KOPT-K1 (cell line): ENCODE data around the gene ATP6V1A.

Experiments
- H3K27ac ChIP-seq: fragments of 200-600 bp; sonication (generic); 2 replicates; pipeline ENCODE4 v1.5.1; 2016; ENCODE audit warnings: antibody characterized with exemption, mild to moderate bottlenecking, low read depth, low read length; ENCODE audit not compliant: poor library complexity, severe bottlenecking
- H3K36me3 ChIP-seq: fragments of 200-600 bp; sonication (generic); 2 replicates; pipeline ENCODE4 v1.5.1; 2017; ENCODE audit warnings: antibody characterized with exemption, mild to moderate bottlenecking, low read length, moderate library complexity; ENCODE audit not compliant: insufficient read depth
- H3K9me3 ChIP-seq: fragments of 200-600 bp; sonication (generic); 2 replicates; pipeline ENCODE4 v1.5.1; 2017; ENCODE audit warnings: antibody characterized with exemption, low read length, mild to moderate bottlenecking; ENCODE audit not compliant: insufficient read depth, poor library complexity, severe bottlenecking

The ATP6V1A gene

DNA sequence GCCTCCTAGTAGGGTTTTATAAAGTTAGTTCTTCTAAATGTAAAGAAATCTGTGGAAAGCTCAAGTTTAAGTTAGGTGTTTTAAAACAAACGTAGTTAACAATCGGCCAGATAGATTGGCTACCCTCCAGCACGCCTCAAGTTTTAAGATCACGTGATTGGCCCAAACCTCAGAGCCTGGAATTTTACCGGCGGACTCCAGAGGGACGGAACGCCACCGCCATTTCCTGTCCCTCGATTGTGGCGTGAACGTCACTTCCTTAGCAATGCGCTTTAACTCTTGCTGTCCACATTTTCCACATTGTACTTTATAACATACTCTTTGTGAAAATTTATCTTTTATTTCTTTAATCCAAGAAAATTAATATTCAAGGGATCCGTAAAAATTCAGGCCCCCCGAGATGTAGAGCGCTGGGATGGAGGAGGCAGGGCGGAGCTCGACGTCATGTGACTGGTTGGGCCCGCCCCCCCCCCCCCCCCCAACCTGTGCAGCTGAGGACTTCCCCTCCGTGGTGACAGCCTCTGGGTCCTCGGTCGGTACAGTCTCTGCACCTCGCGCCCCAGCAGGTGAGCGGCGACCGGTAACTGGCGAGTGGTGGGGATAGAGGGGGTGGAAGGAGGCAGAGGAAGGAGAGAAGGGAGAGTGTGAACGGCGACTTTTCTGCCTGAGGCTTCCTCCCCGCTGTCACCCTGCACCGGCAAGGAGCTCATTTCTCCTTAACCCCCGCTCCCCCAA lies at the start of gene ATP6V1A:
TSS of gene ATP6V1A (plus strand) at position 488 of the 735 bp plus-strand sequence. CDS start 31,719 bp downstream, outside the sequence.
- peak within 1 kb of the TSS; percentile 96 for H3K27ac ChIP-seq
- H3K9me3 ChIP-seq, result no peaks in the 10 kb centered on the region
- peaks cover 25% of the 10 kb centered on the region for H3K36me3 ChIP-seq

DNA sequence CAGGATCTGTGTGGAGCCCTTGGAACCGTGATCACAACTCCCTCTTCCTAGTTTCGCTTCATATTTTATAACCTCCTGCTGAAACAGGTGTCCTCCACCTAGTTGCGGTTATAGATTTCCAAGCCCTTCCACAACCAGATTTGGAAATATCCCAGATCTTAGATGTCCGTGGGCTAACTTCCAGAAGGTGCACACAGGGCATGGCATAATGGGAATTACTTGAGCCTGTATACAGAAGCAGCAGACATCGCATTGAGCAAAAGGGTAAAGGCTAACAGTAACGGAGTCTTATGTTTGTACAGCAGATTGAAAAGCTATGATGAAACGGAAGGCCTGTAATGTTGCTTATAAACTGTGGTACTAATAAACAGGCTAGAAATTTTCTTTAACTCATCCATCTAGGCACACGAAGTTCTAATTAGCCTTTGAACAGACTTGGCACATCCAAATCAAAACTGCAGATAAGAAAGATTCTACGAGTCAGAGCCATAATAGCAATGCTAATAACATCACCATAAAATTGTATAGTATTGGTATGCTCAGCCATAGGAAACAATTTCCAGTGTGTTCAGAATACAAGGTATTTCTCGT lies 49.2 kb upstream of the ATP6V1A start:
- Histone ChIP-seq H3K27ac (peak overlapping the region; percentile 83), H3K36me3 (no peaks in the 10 kb centered on the region), H3K9me3 (no peaks in the 10 kb centered on the region)

DNA sequence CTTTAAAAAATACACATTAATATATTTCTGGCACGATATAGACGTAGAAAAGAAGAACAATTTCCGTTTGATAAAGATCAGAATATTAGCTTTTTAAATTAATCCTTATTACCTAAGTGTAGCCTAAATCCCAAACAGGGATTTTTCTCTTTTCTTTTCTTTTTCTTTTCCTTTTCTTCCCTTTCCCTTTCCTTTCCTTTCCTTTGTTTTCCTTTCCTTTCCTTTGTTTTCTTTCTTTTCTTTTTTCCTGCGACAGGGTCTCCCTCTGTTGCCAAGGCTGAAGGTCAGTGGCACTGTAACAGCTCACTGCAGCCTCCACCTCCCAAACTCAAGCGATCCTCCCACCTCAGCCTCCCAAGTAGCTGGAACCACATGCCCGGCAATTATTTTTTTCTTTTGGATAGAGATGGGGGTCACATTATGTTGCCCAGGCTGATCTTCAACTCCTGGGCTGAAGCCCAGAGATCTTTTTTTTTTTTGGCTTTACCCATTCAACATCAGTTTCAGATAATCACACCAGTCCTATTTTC lies 48.6 kb upstream of the ATP6V1A start:
- Histone ChIP-seq H3K36me3 (no peaks in the 10 kb centered on the region), H3K9me3 (no peaks in the 10 kb centered on the region), H3K27ac (no peak overlapping the region)

DNA sequence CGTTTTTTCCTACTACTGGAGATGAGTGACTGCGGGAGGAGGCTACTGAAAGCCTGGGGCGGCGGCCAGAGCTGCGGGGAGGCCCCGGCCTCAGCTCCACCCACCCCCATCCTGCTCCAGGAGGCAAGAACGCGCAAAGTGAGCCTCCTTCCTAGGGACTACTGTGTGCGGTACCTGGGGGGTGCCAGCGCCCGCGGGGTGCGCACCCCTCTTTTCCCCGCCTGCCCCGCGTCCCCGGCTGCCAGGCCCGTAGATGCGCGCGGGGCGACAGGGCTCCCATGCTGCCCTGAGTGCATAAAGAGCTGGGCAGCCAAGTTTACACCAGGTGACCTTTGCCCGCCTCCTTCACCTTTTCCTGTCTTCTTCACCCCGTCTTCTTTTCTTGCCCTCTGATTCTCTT lies 47.9 kb upstream of the ATP6V1A start:
- H3K27ac ChIP-seq, result no peak overlapping the region
- H3K36me3 ChIP-seq, result no peaks in the 10 kb centered on the region
- H3K9me3 ChIP-seq, result no peaks in the 10 kb centered on the region

DNA sequence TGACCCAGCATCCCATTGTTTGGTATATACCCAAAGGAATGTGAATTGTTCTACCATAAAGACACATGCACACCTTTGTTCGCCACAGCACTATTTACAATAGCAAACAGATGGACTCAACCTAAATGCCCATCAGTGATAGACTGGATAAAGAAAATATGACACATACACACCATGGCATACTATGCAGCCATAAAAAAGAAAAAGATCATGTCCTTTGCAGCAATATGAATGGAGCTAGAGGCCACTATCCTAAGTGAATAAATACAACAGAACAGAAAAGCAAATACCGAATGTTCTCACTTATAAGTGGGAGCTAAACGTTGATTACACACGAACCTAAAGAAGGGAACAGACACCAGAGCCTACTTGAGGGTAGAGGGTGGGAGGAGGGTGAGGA lies 39.0 kb upstream of the ATP6V1A start:
- Histone ChIP-seq H3K36me3 (no peaks in the 10 kb centered on the region), H3K9me3 (no peaks in the 10 kb centered on the region), H3K27ac (no peak overlapping the region)

DNA sequence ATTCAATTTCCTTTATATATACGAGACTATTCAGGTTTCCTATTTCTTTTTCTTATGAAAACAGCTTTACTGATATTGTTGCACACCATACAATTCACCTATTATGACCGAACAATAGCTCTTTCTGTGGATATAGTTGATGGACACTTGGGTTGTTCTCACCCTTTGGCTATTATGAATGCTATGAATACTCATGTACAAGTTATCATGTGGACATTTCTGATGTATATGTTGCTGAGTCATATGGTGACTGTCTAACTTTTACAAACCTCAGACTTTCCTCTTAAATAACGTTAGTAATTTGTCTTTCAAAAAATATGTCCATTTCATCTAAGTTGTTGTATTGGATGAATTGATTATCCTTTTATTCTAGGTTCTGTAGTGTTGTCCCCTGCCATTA lies 34.7 kb upstream of the ATP6V1A start:
- H3K9me3 ChIP-seq, result no peaks in the 10 kb centered on the region
- no peak overlapping the region for H3K27ac ChIP-seq
- H3K36me3 ChIP-seq, result peaks cover 25% of the 10 kb centered on the region

DNA sequence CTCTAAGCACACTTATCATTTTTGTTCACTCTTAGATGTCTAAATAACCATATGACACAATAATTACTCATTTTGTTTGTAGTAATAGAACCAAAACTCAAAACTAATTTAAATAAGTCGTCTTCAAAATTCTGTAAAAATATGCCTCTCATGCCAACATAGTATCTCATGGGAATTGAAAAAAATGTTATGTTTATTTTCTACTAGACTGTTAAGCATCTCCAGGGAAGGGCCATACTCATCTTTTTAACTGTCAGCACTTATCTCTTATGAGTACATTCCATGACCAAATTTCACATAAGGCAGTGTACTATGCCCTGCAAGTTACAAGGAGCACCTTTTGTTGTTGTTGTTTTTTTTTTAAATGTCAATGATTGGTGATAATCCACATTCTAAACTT lies 32.1 kb upstream of the ATP6V1A start:
- Histone ChIP-seq H3K9me3 (no peaks in the 10 kb centered on the region), H3K27ac (no peak overlapping the region), H3K36me3 (peaks cover 50% of the 10 kb centered on the region)

DNA sequence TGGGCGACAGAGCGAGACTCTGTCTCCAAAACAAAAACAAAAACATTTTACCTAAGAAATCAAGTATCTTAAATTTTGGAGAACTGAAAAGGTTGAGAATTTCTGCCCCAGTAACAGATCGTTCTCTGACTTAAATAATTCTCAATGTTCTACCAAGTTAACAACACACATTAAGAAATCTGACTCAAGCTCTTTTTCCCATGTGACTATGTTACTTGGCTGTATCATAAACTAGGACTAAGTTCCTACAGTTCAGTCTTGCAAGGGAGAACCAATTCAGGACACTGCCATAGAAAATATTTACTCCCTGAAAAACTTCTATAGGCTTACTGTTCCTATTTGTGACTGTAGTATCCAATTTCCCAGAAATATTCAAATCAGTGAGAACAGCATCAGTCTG lies 29.5 kb upstream of the ATP6V1A start:
- Histone ChIP-seq H3K36me3 (peaks cover 77% of the 10 kb centered on the region), H3K9me3 (no peaks in the 10 kb centered on the region), H3K27ac (no peak overlapping the region)

DNA sequence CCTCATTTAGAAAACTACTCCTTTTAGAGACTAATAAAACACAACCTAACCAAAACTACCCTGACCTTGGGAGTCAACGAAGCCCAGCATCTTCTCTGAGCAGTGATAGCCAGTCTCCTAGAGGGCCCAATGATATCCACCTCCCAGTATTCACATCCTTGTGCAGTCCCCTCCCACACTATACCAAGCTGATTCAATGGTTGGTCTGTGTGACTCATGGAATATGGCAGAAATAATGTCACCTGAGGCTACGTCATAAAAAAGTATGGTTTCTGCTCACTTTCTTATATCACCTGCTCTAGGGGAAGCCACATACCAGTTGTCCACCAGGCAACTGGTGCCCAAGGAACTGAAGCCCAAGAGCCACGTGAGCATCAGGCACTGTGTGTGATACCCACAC lies 29.0 kb upstream of the ATP6V1A start:
- no peaks in the 10 kb centered on the region for H3K9me3 ChIP-seq
- H3K36me3 ChIP-seq, result peaks cover 82% of the 10 kb centered on the region
- H3K27ac ChIP-seq, result no peak overlapping the region

DNA sequence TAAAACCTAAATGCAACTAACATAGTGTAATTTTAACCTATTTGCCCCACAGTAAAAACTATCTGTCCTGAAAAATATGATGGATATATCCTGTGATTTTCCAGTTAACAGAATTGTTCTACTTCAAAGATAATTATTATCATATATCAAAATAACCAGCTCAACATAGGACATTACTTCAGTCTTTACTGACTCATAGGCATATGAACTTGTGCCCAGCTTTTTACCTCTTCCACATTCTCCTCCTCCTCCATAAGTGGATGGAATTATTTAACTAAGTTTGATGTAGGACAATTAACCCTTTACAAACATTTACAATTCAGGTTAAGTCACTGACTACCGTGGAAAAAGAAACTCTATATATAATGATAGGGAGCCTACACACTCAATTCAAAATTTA lies 27.5 kb upstream of the ATP6V1A start:
- Histone ChIP-seq H3K9me3 (no peaks in the 10 kb centered on the region), H3K27ac (no peak overlapping the region), H3K36me3 (peaks cover 96% of the 10 kb centered on the region)

DNA sequence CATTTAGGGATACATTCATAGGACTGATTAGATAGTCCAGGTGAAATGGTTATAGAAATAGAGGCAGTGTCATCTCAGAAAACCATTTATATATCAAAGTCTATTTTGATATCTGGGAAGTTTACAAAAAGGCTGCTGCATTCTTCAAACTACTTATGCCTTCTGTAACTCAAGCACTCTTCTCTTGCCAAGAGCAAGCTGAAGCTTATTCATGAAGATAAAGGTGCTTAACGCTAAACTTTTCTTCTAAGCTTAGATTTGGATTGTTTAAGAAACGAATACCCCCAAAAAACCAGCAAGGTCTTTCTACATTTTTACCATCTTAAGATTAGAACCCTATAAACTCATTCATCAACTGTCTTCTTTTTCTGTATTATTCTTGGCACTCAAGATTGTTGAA lies 27.1 kb upstream of the ATP6V1A start:
- Histone ChIP-seq H3K27ac (no peak overlapping the region), H3K36me3 (peaks cover 99% of the 10 kb centered on the region), H3K9me3 (no peaks in the 10 kb centered on the region)

DNA sequence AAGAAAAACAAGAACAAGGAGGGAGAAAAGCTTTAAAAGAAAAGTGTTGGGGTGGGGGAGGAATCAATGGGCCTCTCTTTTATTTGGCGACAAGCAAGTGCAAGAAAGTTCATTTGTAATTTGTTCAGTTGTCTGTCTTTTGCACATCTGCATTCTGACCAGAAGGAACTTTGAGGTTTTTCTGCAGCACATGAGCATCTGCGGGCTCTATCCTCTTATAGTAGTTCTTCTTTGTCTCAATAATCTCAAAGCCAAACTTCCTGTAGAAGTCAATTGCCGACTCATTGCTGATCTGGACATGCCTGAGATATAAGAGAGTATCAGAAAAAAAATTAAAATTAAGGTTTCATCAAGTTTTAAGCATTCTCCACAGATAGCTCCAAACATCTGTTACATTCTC lies 25.2 kb upstream of the ATP6V1A start:
- no peak overlapping the region for H3K27ac ChIP-seq
- no peaks in the 10 kb centered on the region for H3K9me3 ChIP-seq
- H3K36me3 ChIP-seq, result peaks cover 97% of the 10 kb centered on the region

DNA sequence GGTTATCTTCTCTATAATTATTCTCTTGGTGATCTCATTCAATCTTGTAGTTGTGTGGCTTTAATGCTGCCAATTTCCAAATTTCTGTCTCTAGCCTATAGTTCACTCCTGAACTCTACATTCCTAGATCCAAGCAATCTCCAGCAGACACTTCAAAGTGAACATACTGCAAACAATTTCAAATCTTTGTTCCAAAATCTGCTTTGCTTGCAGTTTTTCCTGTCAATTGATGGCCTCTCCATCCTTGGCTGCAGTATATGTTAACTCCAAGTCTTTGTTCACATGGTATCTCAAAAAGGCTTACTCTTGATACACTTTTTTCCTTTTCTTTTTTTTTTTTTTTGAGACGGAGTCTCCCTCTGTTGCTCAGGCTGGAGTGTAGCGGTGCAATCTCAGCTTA lies 18.2 kb upstream of the ATP6V1A start:
- peaks cover 94% of the 10 kb centered on the region for H3K36me3 ChIP-seq
- H3K27ac ChIP-seq, result no peak overlapping the region
- no peaks in the 10 kb centered on the region for H3K9me3 ChIP-seq

DNA sequence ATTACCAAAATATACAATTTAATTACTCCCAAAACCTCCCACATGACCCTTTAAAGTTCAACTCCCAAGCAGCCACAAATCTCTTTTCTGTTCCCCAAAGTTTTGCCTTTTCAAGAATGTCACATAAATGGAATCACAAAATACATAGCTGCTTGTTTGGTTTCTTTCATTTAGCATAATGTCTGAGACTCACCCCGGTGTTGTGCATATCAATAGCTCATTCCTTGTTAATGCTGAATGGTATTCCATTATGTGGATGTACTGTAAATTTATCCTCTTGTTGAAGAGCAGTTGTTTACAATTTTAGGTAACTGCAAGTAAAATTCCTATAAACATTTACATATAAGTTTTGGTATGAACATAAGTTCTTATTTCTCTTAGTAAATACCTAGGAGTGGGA lies 16.3 kb upstream of the ATP6V1A start:
- peaks cover 77% of the 10 kb centered on the region for H3K36me3 ChIP-seq
- H3K9me3 ChIP-seq, result no peaks in the 10 kb centered on the region
- H3K27ac ChIP-seq, result no peak overlapping the region

DNA sequence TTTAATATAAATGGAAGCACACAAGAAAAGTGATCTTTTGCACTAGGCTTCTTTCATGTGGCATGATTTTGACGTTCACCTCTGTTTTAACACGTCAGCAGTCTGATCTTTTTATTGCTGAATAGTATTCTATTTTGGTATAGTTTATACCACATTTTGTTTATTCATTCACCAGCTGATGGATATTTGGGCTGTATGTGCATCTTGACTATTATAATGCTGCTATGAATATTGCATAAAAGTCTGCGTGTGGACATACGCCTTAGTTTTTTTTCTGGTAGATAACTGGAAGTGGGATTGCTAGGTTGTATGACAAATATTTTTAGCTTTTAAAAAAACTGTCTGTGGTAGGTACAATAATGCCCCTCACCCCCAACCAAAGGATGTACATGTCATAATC lies 15.1 kb upstream of the ATP6V1A start:
- Histone ChIP-seq H3K9me3 (no peaks in the 10 kb centered on the region), H3K36me3 (peaks cover 75% of the 10 kb centered on the region), H3K27ac (no peak overlapping the region)

DNA sequence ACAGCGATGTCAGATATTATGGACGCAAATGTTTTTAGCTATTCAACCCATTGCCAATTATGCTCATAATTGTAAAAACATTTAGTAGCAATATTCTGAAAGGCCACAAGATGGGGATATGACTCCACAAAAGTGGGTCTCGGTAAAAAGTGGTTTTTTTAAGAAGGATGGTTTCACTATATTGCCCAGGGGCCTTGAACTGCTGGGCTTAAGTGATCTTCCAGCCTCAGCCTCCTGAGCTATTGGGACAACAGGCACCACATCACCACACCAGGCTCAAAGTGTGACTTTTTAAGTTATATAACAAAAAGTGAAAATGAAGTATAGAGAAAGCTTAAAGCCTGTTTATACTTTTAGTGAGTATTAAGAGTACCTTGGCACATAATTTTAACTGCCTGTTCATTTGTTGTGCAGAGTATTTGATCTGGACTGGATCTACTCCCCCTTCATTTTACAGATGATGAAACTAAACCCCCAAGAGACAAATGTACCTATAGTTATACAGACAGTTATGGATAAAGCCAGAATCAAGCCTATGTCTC lies 10.2 kb upstream of the ATP6V1A start:
- peak overlapping the region; percentile 9 for H3K27ac ChIP-seq
- no peaks in the 10 kb centered on the region for H3K9me3 ChIP-seq
- peaks cover 51% of the 10 kb centered on the region for H3K36me3 ChIP-seq
